ENCODE results near the gene P3H4.

The P3H4 gene

GRCh38 chr17:41822216-41823140 lies 10.7 kb upstream of the P3H4 start:
- DNase-seq (ENCODE audit: low read depth in 3 of 3, low spot score in 1 of 3), result no peak

- DNase-seq (ENCODE audit: low read depth in 3 of 3, low spot score in 1 of 3), result no peak
Measured at GRCh38 chr17:41821776-41822175, 10.0 kb upstream of the P3H4 start.

- no peak for DNase-seq (ENCODE audit: low read depth in 3 of 3, low spot score in 1 of 3)
Measured at GRCh38 chr17:41818024-41818423, 6.3 kb upstream of the P3H4 start.

- no peak for DNase-seq (ENCODE audit: low read depth in 3 of 3, low spot score in 1 of 3)
Measured at GRCh38 chr17:41816637-41817320, 5.0 kb upstream of the P3H4 start.

GRCh38 chr17:41814195-41814594 lies 2.4 kb upstream of the P3H4 start:
- no peak for DNase-seq (ENCODE audit: low read depth in 3 of 3, low spot score in 1 of 3)

GRCh38 chr17:41813699-41814124 lies 2.0 kb upstream of the P3H4 start:
- no peak for DNase-seq (ENCODE audit: low read depth in 3 of 3, low spot score in 1 of 3)

GRCh38 chr17:41813152-41813680 lies 1.5 kb upstream of the P3H4 start:
- no peak for DNase-seq (ENCODE audit: low read depth in 3 of 3, low spot score in 1 of 3)

GRCh38 chr17:41812381-41813151 lies 817 bp upstream of the P3H4 start, which contains the start of gene FKBP10:
TSS of gene FKBP10 (plus strand) at chr17:41813004. CDS start at chr17:41813035, 31 bp downstream.
- no peak for DNase-seq (ENCODE audit: low read depth in 3 of 3, low spot score in 1 of 3)

- DNase-seq (ENCODE audit: low read depth in 3 of 3, low spot score in 1 of 3), result no peak
Measured at GRCh38 chr17:41810659-41811548, 845 bp downstream of the P3H4 start.

GRCh38 chr17:41806685-41807445 lies 4.9 kb downstream of the P3H4 start:
- no peak for DNase-seq (ENCODE audit: low read depth in 3 of 3, low spot score in 1 of 3)

GRCh38 chr17:41803049-41804020 lies 8.4 kb downstream of the P3H4 start:
- DNase-seq (ENCODE audit: low read depth in 3 of 3, low spot score in 1 of 3), result no peak

GRCh38 chr17:41801374-41802271 lies 10.1 kb downstream of the P3H4 start:
- DNase-seq (ENCODE audit: low read depth in 3 of 3, low spot score in 1 of 3), result peak; percentile 31 to 73 (median 51)

GRCh38 chr17:41800601-41801373 lies 11.0 kb downstream of the P3H4 start:
- DNase-seq (ENCODE audit: low read depth in 3 of 3, low spot score in 1 of 3), result no peak

- no peak for DNase-seq (ENCODE audit: low read depth in 3 of 3, low spot score in 1 of 3)
Measured at GRCh38 chr17:41799366-41799765, 12.4 kb downstream of the P3H4 start.

- no peak for DNase-seq (ENCODE audit: low read depth in 3 of 3, low spot score in 1 of 3)
Measured at GRCh38 chr17:41797377-41797776, 14.4 kb downstream of the P3H4 start.

GRCh38 chr17:41796121-41796895 lies 15.4 kb downstream of the P3H4 start:
- no peak for DNase-seq (ENCODE audit: low read depth in 3 of 3, low spot score in 1 of 3)

Measured in stimulated activated CD4-positive, alpha-beta T cell treated with anti-CD3 and anti-CD28 coated beads, TNF-alpha, amount 100 ng/mL, for 1 hour (primary cell).